GM19239 (cell line): ENCODE results near the gene ABHD17C.

Experiments used
- DNase-seq: peaks from one replicate; pipeline ENCODE4 v3.0.0; 2011; ENCODE audit warnings: low spot score; ENCODE audit not compliant: insufficient read length
- FAIRE-seq: peaks from 2 replicates; lab custom pipeline; 2011; peaks lifted over from hg19 to GRCh38; lab: Jason Lieb, UNC

Gene ABHD17C

GRCh38 chr15:80779658-80780415 lies 84.7 kb downstream of the ABHD17C start:
- FAIRE-seq, result no peak
- no peak for DNase-seq

GRCh38 chr15:80780416-80781221 lies 85.5 kb downstream of the ABHD17C start:
- no peak for DNase-seq
- FAIRE-seq, result no peak

GRCh38 chr15:80783260-80783659 lies 88.2 kb downstream of the ABHD17C start:
- no peak for FAIRE-seq
- no peak for DNase-seq

- DNase-seq, result no peak
- no peak for FAIRE-seq
Observed at GRCh38 chr15:80785335-80785734, 90.2 kb downstream of the ABHD17C start.

GRCh38 chr15:80785811-80786354 lies 90.8 kb downstream of the ABHD17C start:
- FAIRE-seq, result no peak
- no peak for DNase-seq

GRCh38 chr15:80787316-80787715 lies 92.2 kb downstream of the ABHD17C start:
- FAIRE-seq (no peak), DNase-seq (no peak)

- DNase-seq (no peak), FAIRE-seq (no peak)
Observed at GRCh38 chr15:80788536-80788935, 93.4 kb downstream of the ABHD17C start.

GRCh38 chr15:80789296-80789695 lies 94.2 kb downstream of the ABHD17C start:
- DNase-seq (no peak), FAIRE-seq (no peak)

GRCh38 chr15:80789796-80790195 lies 94.7 kb downstream of the ABHD17C start:
- DNase-seq (no peak), FAIRE-seq (no peak)

- FAIRE-seq (no peak), DNase-seq (no peak)
Observed at GRCh38 chr15:80790236-80790635, 95.1 kb downstream of the ABHD17C start.

GRCh38 chr15:80791004-80791403 lies 95.9 kb downstream of the ABHD17C start:
- FAIRE-seq, result no peak

GRCh38 chr15:80796407-80796806 lies 101.3 kb downstream of the ABHD17C start:
- no peak for DNase-seq
- FAIRE-seq, result no peak

More at GRCh38 chr15:80791004-80791403, 95.9 kb downstream of the ABHD17C start:
- no peak for DNase-seq

GRCh38 chr15:80798911-80799310 lies 103.8 kb downstream of the ABHD17C start:
- FAIRE-seq (no peak), DNase-seq (no peak)

GRCh38 chr15:80800067-80800466 lies 105.0 kb downstream of the ABHD17C start:
- FAIRE-seq, result no peak
- no peak for DNase-seq

GRCh38 chr15:80801891-80802680 lies 107.0 kb downstream of the ABHD17C start:
- DNase-seq (no peak), FAIRE-seq (no peak)

- FAIRE-seq, result no peak
- DNase-seq, result no peak
Observed at GRCh38 chr15:80803580-80804525, 108.7 kb downstream of the ABHD17C start.

GRCh38 chr15:80804970-80805495 lies 109.9 kb downstream of the ABHD17C start:
- FAIRE-seq (no peak), DNase-seq (no peak)
